Heart right ventricle (tissue), 16 donors: ENCODE results near the gene SYTL3. TPM values are rescaled to one million over a fixed set of nuclear protein-coding genes. Genes with fewer than 3 reads are reported as not detected.

Source experiments
- ATAC-seq, 8 donors: fragments of 200-7000 bp; cut with Tn5 transposase; one replicate each; pipeline ENCODE4 v1.9.1; 2020; ENCODE audit warnings: mild to moderate bottlenecking in 8 of 8, moderate library complexity in 8 of 8, moderate number of reproducible peaks in 1 of 8
- DNase-seq, 2 donors: peaks; one replicate each; pipeline ENCODE4 v3.0.0-alpha.2; 2020
- H3K27ac ChIP-seq, 10 donors: fragments of 200-600 bp; sonication (generic) in 2 of 10; one replicate each; pipeline versions ENCODE4 v1.5.0 to v1.8.0; 2020 to 2022; ENCODE audit warnings: mild to moderate bottlenecking in 3 of 10
- H3K27me3 ChIP-seq, 7 donors: fragments of 200-600 bp; one replicate each; pipeline ENCODE4 v1.8.0; 2021 to 2022; ENCODE audit warnings: mild to moderate bottlenecking in 2 of 7
- H3K36me3 ChIP-seq, 9 donors: fragments of 200-600 bp; sonication (generic) in 1 of 9; one replicate each; pipeline versions ENCODE4 v1.5.0 to v1.8.0; 2020 to 2022; ENCODE audit warnings: mild to moderate bottlenecking in 2 of 9
- H3K4me1 ChIP-seq, 9 donors: fragments of 200-600 bp; sonication (generic) in 1 of 9; one replicate each; pipeline versions ENCODE4 v1.5.0 to v1.8.0; 2020 to 2022; ENCODE audit warnings: mild to moderate bottlenecking in 4 of 9
- H3K4me3 ChIP-seq, 10 donors: fragments of 200-600 bp; sonication (generic) in 2 of 10; one replicate each; pipeline versions ENCODE4 v1.5.0 to v1.8.0; 2020 to 2022; ENCODE audit warnings: mild to moderate bottlenecking in 7 of 10, moderate library complexity in 2 of 10
- H3K9me3 ChIP-seq, 11 donors: fragments of 200-600 bp in 10 of 11; sonication (generic) in 2 of 11; one replicate each; pipeline versions ENCODE4 v1.5.0 to v1.8.0; 2013 to 2022; ENCODE audit warnings: mild to moderate bottlenecking in 2 of 11, control low read depth in 1 of 11, moderate library complexity in 1 of 11
- CTCF ChIP-seq, 9 donors: fragments of 200-600 bp; sonication (generic) in 2 of 9; IDR thresholded peaks; one replicate each; pipeline versions ENCODE4 v1.5.0 to v1.8.0; 2021 to 2022; ENCODE audit warnings: antibody characterized with exemption in 9 of 9, mild to moderate bottlenecking in 5 of 9, moderate library complexity in 1 of 9
- WGBS, 2 donors: extraction: QIAGEN DNeasy Blood & Tissue Kit; methylation state at CpG; one replicate each; pipeline ENCODE4 v1.1.7; 2013; ENCODE audit warnings: inconsistent platforms in 1 of 2; 5-methylcytosine and 5-hydroxymethylcytosine counted together
- intact Hi-C, 10 donors: fragments of 100-400 bp; cut with DNase I; formaldehyde crosslinking; loops; one replicate each; pipeline versions ENCODE4 v1.11.1 to v1.14.2; 2022
- long read RNA-seq, 3 donors: library from polyadenylated mRNA; unstranded; transcript quantifications; one replicate each; pipeline ENCODE4 v2.0.0, GENCODE V29; 2020 to 2021
- polyA plus RNA-seq, 2 donors: library from polyadenylated mRNA; stranded (reverse); fragments of 200-250 nt; gene quantifications; one replicate each; pipeline ENCODE4 v1.2.3, GENCODE V29; 2013
- total RNA-seq, 10 donors: library from RNA; stranded (reverse); fragmentation: NEBNext Ultra II Directional in 3 of 10; extraction: Animal tissue kit (Norgen Biotek cat#: 25700) in 3 of 10; gene quantifications; one replicate each; pipeline versions ENCODE4 v1.2.1 to v1.2.4, GENCODE V29; 2021 to 2023
- donor health status: Arrhythmogenic right ventricular cardiomyopathy.
- donor health status: ischemic (EF 13 %, LVEDD 7.1; RV severe dilation, severe dysfunction).
- donor health status: healthy with polysubstance abuse.
- donor health status: DM: no; HTN: yes; CAD: no.
- donor health status: DM: no; HTN: no; CAD: no.
- donor health status: ischemic (EF 25% LVEDD 6.9; RV normal size, moderate dysfunction).
- donor health status: ischemic (EF 25% LVEDD 5.7; RV mildly dilated, moderate dysfunction).
- donor health status: healthy.
- donor health status: DM: yes; HTN: yes; CAD: no.
- donor health status: Ischemic cardiomyopathy.
- donor health status: ischemic (EF 35%, LVEDD 5.7; RV mildly dilated, moderate dysfunction).
- donor health status: nonischemic (EF 11% LVEDD 7.7; RV severe dilation, severe dysfunction).
- donor health status: DM: yes; HTN: yes; CAD: no.
- donor health status: PGD.
- donor health status: ischemic (EF 29% LVEDD 5.4; RV normal size, mild dysfunction).
- donor health status: nonischemic (EF 23%, LVEDD 6.1; RV moderate dilation, normal function).

The SYTL3 gene
- 10 to 100 TPM in 3 of 10 donors, 1 to 10 TPM in 7; 3.6 to 11.9 (median 8.0) TPM for total RNA-seq
- 1 to 10 TPM; 8.0 to 8.4 TPM for polyA plus RNA-seq
- long read RNA-seq, donor 1, partial matches to known transcripts = 1 of 17 reads
- long read RNA-seq, donor 1, other reads (novel, unspliced or antisense) = 16 of 17 reads
- long read RNA-seq, donor 2, partial matches to known transcripts = 4 of 19 reads
- long read RNA-seq, donor 2, other reads (novel, unspliced or antisense) = 15 of 19 reads
- long read RNA-seq, donor 3, partial matches to known transcripts = 3 of 9 reads
- long read RNA-seq, donor 3, other reads (novel, unspliced or antisense) = 5 of 9 reads

- no peaks in the 10 kb centered on the region for H3K27me3 ChIP-seq
- peak within 1 kb of the TSS in 9 of 10 donors; percentile 14 to 77 (median 54) for H3K27ac ChIP-seq
- 51 to 53% methylated on average over 15 of the region's 15 CpGs for WGBS, 2 donors
- ATAC-seq = peak in 4 of 8 donors; percentile 12 to 56 (median 40)
- no peaks in the 10 kb centered on the region for H3K36me3 ChIP-seq
- intact Hi-C loops = no loop called here
- no peaks in the 10 kb centered on the region for H3K9me3 ChIP-seq
- TF ChIP-seq CTCF (IDR thresholded peaks at IDR 0.05) = no peak
- peak in 1 of 2 donors; percentile 41 for DNase-seq
- H3K4me1 ChIP-seq = peaks cover 2 to 66% (median 21%) of the 10 kb centered on the region in 9 donors
- peak within 1 kb of the TSS in 1 of 10 donors; percentile 23 for H3K4me3 ChIP-seq
Measured at GRCh38 chr6:158649289-158650143, at the start of gene SYTL3. TSS of gene SYTL3 (plus strand) at chr6:158650054. CDS start at chr6:158663269, 13,215 bp downstream.

DNA sequence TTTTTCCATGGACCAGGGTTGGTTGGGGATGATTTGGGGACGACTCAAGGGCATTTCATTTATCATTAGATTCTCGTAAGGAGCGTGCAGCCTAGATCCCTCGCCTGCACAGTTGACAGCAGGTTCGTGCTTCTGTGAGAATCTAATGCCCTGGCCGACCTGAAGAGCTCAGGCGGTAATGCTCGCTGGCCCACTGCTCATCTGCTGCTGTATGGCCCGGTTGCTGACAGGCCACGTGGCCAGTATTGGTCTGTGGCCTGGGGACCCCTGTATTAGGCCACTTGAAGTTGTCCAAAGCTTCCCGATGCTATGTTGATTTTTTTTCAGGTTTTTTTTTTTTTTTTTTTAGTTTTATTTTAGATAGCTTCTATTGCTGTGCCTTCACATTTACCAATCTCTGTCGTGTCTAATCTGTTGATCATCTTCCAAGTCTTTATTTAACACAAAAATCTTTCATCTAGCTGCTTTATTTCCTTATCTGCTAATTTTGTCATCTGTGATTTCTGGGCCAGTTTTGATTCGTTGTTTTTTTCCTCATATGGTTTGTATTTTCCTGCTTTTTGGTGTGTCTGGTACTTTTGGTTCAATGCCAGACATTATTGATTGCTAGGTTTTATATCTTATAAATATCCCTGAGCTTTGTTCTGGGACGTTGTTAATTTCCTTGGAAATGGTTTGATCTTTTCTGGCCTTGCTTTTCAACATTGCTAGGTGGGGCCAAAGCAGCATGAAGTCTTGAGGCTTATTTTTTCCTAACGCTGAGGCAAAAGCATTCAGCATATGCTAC is 46.4 kb upstream of the SYTL3 start:
- WGBS, 2 donors = 86% methylated on average over 15 of the region's 15 CpGs

GRCh38 chr6:158604048-158604406 is 45.8 kb upstream of the SYTL3 start:
- Histone ChIP-seq H3K27me3 (no peaks in the 10 kb centered on the region), H3K4me3 (no peak overlapping the region), H3K4me1 (peaks cover 0 to 5% (median 0%) of the 10 kb centered on the region in 9 donors), H3K27ac (no peak overlapping the region), H3K9me3 (no peaks in the 10 kb centered on the region), H3K36me3 (peaks cover 0 to 89% (median 5%) of the 10 kb centered on the region in 9 donors)
- ATAC-seq (no peak), DNase-seq (no peak)
- intact Hi-C loops = loop anchor here in 5 of 10 donors (2.0 to 10.0 kb wide), 4 partner anchors 382 to 389 kb away; no protein-coding TSS in a partner anchor
- no peak for TF ChIP-seq CTCF (IDR thresholded peaks at IDR 0.05)
- WGBS, 2 donors = 92 to 95% methylated on average over 6 of the region's 6 CpGs

More for the DNA sequence above, 46.4 kb upstream of the SYTL3 start:
- Histone ChIP-seq H3K4me1 (peaks cover 0 to 5% (median 0%) of the 10 kb centered on the region in 9 donors), H3K9me3 (no peaks in the 10 kb centered on the region), H3K36me3 (peaks cover 0 to 89% (median 5%) of the 10 kb centered on the region in 9 donors), H3K4me3 (no peak overlapping the region), H3K27me3 (no peaks in the 10 kb centered on the region), H3K27ac (no peak overlapping the region)
- ATAC-seq = no peak
- intact Hi-C loops = loop anchor here in 6 of 10 donors (2.0 to 10.0 kb wide), 5 partner anchors 381 to 389 kb away; no protein-coding TSS in a partner anchor
- TF ChIP-seq CTCF (IDR thresholded peaks at IDR 0.05) = no peak
- no peak for DNase-seq
